ENCODE data around the gene CCDC88C. TPM values are rescaled to one million over a fixed set of nuclear protein-coding genes. Genes with fewer than 3 reads are reported as not detected.
A peak's percentile ranks its signal among the peaks of the same experiment; 100 is the strongest.
"Not testable (repeated sequence)": the region's sequence is repeated elsewhere in the genome, so short reads cannot be mapped to it uniquely, and the experiment has no call there.

The CCDC88C gene
- total RNA-seq, 1 experiment from 2014 or later: 29.8 TPM

DNA sequence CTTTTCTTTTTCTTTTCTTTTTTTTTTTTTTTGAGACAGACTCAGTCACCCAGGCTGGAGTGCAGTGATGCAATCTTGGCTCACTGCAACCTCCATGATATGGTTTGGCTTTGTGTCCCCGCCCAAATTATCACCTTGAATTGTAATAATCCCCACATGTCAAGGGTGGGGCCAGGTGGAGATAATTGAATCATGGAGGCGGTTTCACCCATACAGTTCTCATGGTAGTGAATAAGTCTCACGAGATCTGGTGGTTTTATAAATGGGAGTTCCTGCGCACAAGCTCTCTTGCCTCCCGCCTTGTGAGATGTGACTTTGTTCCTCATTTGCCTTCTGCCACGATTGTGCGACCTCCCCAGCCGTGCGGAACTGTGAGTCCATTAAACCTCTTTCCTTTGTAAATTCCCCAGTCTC lies 7.9 kb upstream of the CCDC88C start:
- H3K36me3 ChIP-seq (ENCODE audit: control insufficient read depth, insufficient read depth, low read length); H3K36me3 Mint-ChIP-seq (ENCODE audit: insufficient read depth, unreplicated experiment); H3K4me1 Mint-ChIP-seq (ENCODE audit: low read depth, unreplicated experiment); H3K9me3 Mint-ChIP-seq (ENCODE audit: unreplicated experiment); POLR2A ChIA-PET; H3K4me3 ChIP-seq (ENCODE audit: low read depth, low read length); H3K27me3 ChIP-seq (replicated peaks; ENCODE audit: control insufficient read depth, insufficient read depth, low read length); H3K4me3 Mint-ChIP-seq (ENCODE audit: unreplicated experiment); H3K27ac Mint-ChIP-seq (ENCODE audit: unreplicated experiment); H3K4me1 ChIP-seq; intact Hi-C loops (cut with micrococcal nuclease; ENCODE audit: unreplicated experiment); BruUV-seq (replicated peaks); H3K27me3 Mint-ChIP-seq (ENCODE audit: insufficient read depth, unreplicated experiment); DNase-seq; H3K9me3 ChIP-seq: not testable (repeated sequence)
- CTCF ChIA-PET: interaction anchor here (0.7 kb wide), 1 partner anchor 12 kb away, joined by 3 read pairs; no protein-coding TSS in a partner anchor

DNA sequence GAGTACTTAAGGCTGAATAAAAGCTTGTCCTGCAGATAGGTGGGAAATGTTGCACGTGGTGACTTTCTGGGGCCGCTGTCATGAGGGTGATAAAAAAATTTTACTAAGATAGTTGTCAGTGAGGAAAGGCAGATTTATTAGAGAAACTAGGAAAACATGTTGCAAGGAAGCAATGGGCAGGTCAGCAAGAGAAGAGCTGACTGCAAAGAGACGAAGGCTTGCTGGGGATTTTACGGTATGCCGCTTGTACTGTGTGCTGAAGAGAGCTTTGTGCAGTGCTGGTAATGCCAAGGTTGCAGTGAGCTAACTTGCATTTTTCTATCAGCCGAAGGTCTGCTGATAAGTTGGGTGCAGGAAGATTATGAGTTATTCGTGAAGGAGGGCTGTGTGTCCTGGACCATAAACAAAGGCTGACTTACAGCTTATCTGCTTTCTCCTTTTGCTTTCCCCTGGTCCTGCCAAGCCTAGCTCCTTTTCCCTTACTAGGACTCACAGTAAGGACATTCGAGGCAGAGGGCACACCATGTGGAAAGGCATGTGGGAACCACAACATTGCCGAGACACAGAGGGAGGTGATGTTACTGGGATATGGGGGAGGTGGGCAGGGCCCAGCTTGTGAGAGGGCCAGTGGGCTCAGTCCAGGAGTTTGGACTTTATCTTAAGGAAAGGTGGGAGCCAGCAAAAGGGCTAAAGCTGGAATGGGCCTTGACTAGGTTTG lies 7.4 kb upstream of the CCDC88C start:
- BruUV-seq (replicated peaks): no TSS peak
- intact Hi-C loops (cut with micrococcal nuclease; ENCODE audit: unreplicated experiment): no loop called here
- Mint-ChIP-seq H3K4me3 (ENCODE audit: unreplicated experiment) (no peak overlapping the region), H3K4me1 (ENCODE audit: low read depth, unreplicated experiment) (peaks cover 7% of the 10 kb centered on the region), H3K36me3 (ENCODE audit: insufficient read depth, unreplicated experiment) (no peaks in the 10 kb centered on the region), H3K9me3 (ENCODE audit: unreplicated experiment) (no peaks in the 10 kb centered on the region), H3K27me3 (ENCODE audit: insufficient read depth, unreplicated experiment) (no peaks in the 10 kb centered on the region), H3K27ac (ENCODE audit: unreplicated experiment) (no peak overlapping the region)
- no peaks in the 10 kb centered on the region for H3K9me3 ChIP-seq
- TF ChIP-seq, protein P1, sequence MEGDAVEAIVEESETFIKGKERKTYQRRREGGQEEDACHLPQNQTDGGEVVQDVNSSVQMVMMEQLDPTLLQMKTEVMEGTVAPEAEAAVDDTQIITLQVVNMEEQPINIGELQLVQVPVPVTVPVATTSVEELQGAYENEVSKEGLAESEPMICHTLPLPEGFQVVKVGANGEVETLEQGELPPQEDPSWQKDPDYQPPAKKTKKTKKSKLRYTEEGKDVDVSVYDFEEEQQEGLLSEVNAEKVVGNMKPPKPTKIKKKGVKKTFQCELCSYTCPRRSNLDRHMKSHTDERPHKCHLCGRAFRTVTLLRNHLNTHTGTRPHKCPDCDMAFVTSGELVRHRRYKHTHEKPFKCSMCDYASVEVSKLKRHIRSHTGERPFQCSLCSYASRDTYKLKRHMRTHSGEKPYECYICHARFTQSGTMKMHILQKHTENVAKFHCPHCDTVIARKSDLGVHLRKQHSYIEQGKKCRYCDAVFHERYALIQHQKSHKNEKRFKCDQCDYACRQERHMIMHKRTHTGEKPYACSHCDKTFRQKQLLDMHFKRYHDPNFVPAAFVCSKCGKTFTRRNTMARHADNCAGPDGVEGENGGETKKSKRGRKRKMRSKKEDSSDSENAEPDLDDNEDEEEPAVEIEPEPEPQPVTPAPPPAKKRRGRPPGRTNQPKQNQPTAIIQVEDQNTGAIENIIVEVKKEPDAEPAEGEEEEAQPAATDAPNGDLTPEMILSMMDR (IDR thresholded peaks at IDR 0.05; ENCODE audit: insufficient read depth in 1 of 2, low read depth in 1 of 2, low read length in 1 of 2, severe bottlenecking in 1 of 2, unreplicated experiment in 1 of 2): no peak
- POLR2A ChIA-PET: interaction anchor here (0.5 kb wide), 1 partner anchor 527 kb away, joined by 5 read pairs; no protein-coding TSS in a partner anchor
- H3K27me3 ChIP-seq (replicated peaks; ENCODE audit: control insufficient read depth, insufficient read depth, low read length): no peaks in the 10 kb centered on the region
- H3K36me3 ChIP-seq (ENCODE audit: control insufficient read depth, insufficient read depth, low read length): no peaks in the 10 kb centered on the region
- DNase-seq: no peak
- peaks cover 12% of the 10 kb centered on the region for H3K4me1 ChIP-seq
- no peak overlapping the region for H3K4me3 ChIP-seq (ENCODE audit: low read depth, low read length)
- CTCF ChIA-PET: interaction anchor here (0.7 kb wide), 1 partner anchor 11 kb away, joined by 3 read pairs; no protein-coding TSS in a partner anchor

DNA sequence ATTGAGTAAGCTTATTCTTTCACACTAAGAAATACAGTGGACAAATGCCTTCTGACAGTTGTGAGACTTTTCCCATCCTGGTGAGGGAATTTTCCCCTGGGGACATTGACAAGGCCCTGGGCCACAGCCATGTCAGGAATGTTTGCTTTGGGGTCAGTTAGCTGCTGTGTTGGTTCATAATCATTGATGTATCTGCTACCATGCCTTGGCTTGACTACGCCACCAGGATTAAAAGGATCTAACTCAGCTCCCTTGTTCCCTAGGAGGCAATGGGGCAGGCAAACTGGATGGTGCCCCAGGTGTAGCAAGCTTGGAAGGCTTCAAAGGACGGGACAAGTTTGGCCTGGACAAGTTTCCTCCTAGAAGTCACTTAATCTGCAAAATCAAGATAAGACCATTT lies 3.1 kb upstream of the CCDC88C start:
- no TSS peak for BruUV-seq (replicated peaks)
- H3K9me3 Mint-ChIP-seq (ENCODE audit: unreplicated experiment): no peaks in the 10 kb centered on the region
- Histone ChIP-seq H3K27me3 (replicated peaks; ENCODE audit: control insufficient read depth, insufficient read depth, low read length) (no peaks in the 10 kb centered on the region), H3K4me3 (ENCODE audit: low read depth, low read length) (no peak overlapping the region), H3K4me1 (peaks cover 25% of the 10 kb centered on the region), H3K36me3 (ENCODE audit: control insufficient read depth, insufficient read depth, low read length) (peaks cover 2% of the 10 kb centered on the region; the same call in 1 of the 2 replicates), H3K9me3 (no peaks in the 10 kb centered on the region)
- H3K27ac Mint-ChIP-seq (ENCODE audit: unreplicated experiment): no peak overlapping the region
- intact Hi-C loops (cut with micrococcal nuclease; ENCODE audit: unreplicated experiment): no loop called here
- peak; percentile 54 to 61 for DNase-seq
- CTCF ChIA-PET: interaction anchor here (0.7 to 1.6 kb wide), 2 partner anchors 29 to 97 kb away, joined by 4 to 6 read pairs; no protein-coding TSS in a partner anchor
- POLR2A ChIA-PET: interaction anchor here (0.6 kb wide), 1 partner anchor 555 kb away, joined by 5 read pairs; no protein-coding TSS in a partner anchor
- peaks cover 7% of the 10 kb centered on the region for H3K4me1 Mint-ChIP-seq (ENCODE audit: low read depth, unreplicated experiment)
- no peak overlapping the region for H3K4me3 Mint-ChIP-seq (ENCODE audit: unreplicated experiment)
- TF ChIP-seq, protein P1 (IDR thresholded peaks at IDR 0.05; ENCODE audit: insufficient read depth in 1 of 2, low read depth in 1 of 2, low read length in 1 of 2, severe bottlenecking in 1 of 2, unreplicated experiment in 1 of 2): no peak
- peaks cover 10% of the 10 kb centered on the region for H3K36me3 Mint-ChIP-seq (ENCODE audit: insufficient read depth, unreplicated experiment)
- H3K27me3 Mint-ChIP-seq (ENCODE audit: insufficient read depth, unreplicated experiment): no peaks in the 10 kb centered on the region
